ENCODE data around the gene NOPCHAP1.

- no peak for TF ChIP-seq POLR2A (IDR thresholded peaks at IDR 0.05)
- TF ChIP-seq, protein P1, sequence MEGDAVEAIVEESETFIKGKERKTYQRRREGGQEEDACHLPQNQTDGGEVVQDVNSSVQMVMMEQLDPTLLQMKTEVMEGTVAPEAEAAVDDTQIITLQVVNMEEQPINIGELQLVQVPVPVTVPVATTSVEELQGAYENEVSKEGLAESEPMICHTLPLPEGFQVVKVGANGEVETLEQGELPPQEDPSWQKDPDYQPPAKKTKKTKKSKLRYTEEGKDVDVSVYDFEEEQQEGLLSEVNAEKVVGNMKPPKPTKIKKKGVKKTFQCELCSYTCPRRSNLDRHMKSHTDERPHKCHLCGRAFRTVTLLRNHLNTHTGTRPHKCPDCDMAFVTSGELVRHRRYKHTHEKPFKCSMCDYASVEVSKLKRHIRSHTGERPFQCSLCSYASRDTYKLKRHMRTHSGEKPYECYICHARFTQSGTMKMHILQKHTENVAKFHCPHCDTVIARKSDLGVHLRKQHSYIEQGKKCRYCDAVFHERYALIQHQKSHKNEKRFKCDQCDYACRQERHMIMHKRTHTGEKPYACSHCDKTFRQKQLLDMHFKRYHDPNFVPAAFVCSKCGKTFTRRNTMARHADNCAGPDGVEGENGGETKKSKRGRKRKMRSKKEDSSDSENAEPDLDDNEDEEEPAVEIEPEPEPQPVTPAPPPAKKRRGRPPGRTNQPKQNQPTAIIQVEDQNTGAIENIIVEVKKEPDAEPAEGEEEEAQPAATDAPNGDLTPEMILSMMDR (IDR thresholded peaks at IDR 0.05 in 4 of 5, conservative IDR thresholded peaks at IDR 0.05 in 1 of 5) = no peak
Observed at GRCh38 chr12:104990950-104991349, 4.8 kb downstream of the NOPCHAP1 start.
